ENCODE data around the gene DDA1. TPM values are rescaled to one million over a fixed set of nuclear protein-coding genes. Genes with fewer than 3 reads are reported as not detected.

Gene DDA1
- total and polyA plus RNA-seq, 2 of the 13 experiments (the other 11 are each of a cell fraction or from before 2014, with no cell fraction given), result 24.5 to 26.0 TPM

GRCh38 chr19:17346109-17346671, 36.8 kb downstream of the DDA1 start (continued):
- TF ChIP-seq ZNF556 (CRISPR knock-in tag; IDR thresholded peaks at IDR 0.05; ENCODE audit: borderline replicate concordance), result no peak
- TF ChIP-seq ZNF292 (CRISPR knock-in tag; IDR thresholded peaks at IDR 0.05; ENCODE audit: borderline replicate concordance, low read depth), result no peak
- TF ChIP-seq, protein P1, sequence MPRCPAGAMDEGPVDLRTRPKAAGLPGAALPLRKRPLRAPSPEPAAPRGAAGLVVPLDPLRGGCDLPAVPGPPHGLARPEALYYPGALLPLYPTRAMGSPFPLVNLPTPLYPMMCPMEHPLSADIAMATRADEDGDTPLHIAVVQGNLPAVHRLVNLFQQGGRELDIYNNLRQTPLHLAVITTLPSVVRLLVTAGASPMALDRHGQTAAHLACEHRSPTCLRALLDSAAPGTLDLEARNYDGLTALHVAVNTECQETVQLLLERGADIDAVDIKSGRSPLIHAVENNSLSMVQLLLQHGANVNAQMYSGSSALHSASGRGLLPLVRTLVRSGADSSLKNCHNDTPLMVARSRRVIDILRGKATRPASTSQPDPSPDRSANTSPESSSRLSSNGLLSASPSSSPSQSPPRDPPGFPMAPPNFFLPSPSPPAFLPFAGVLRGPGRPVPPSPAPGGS (CRISPR knock-in tag; IDR thresholded peaks at IDR 0.05), result no peak
- no peak for TF ChIP-seq POLR2G (IDR thresholded peaks at IDR 0.05; ENCODE audit: low read depth, low read length)
- TF ChIP-seq YY1 (IDR thresholded peaks at IDR 0.05; ENCODE audit: insufficient read depth, insufficient replicate concordance, low read depth, low read length), result peak; percentile 26
- no peak for TF ChIP-seq IRF1 (CRISPR knock-in tag; IDR thresholded peaks at IDR 0.05; ENCODE audit: low read depth)
- no peak for TF ChIP-seq PAF1 (CRISPR knock-in tag; IDR thresholded peaks at IDR 0.05)
- TF ChIP-seq, protein P2, sequence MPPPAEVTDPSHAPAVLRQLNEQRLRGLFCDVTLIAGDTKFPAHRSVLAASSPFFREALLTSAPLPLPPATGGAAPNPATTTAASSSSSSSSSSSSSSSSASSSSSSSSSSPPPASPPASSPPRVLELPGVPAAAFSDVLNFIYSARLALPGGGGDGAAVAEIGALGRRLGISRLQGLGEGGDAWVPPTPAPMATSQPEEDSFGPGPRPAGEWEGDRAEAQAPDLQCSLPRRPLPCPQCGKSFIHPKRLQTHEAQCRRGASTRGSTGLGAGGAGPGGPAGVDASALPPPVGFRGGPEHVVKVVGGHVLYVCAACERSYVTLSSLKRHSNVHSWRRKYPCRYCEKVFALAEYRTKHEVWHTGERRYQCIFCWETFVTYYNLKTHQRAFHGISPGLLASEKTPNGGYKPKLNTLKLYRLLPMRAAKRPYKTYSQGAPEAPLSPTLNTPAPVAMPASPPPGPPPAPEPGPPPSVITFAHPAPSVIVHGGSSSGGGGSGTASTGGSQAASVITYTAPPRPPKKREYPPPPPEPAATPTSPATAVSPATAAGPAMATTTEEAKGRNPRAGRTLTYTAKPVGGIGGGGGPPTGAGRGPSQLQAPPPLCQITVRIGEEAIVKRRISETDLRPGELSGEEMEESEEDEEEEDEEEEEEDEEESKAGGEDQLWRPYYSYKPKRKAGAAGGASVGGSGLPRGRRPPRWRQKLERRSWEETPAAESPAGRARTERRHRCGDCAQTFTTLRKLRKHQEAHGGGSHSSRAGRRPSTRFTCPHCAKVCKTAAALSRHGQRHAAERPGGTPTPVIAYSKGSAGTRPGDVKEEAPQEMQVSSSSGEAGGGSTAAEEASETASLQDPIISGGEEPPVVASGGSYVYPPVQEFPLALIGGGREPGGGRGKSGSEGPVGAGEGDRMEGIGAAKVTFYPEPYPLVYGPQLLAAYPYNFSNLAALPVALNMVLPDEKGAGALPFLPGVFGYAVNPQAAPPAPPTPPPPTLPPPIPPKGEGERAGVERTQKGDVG (CRISPR knock-in tag; IDR thresholded peaks at IDR 0.05; ENCODE audit: borderline replicate concordance), result no peak
- TF ChIP-seq RBAK (CRISPR knock-in tag; IDR thresholded peaks at IDR 0.05), result no peak
- no peak for TF ChIP-seq FOXC1 (CRISPR knock-in tag; IDR thresholded peaks at IDR 0.05; ENCODE audit: borderline replicate concordance)
- TF ChIP-seq HNRNPK (IDR thresholded peaks at IDR 0.05; ENCODE audit: low read depth, low read length, poor library complexity, severe bottlenecking), result no peak
- TF ChIP-seq THYN1 (CRISPR knock-in tag; IDR thresholded peaks at IDR 0.05; ENCODE audit: borderline replicate concordance, low read depth), result no peak
- TF ChIP-seq ZNF30 (CRISPR knock-in tag; IDR thresholded peaks at IDR 0.05), result no peak
- TF ChIP-seq ISX (CRISPR knock-in tag; conservative IDR thresholded peaks at IDR 0.05), result no peak
- no peak for TF ChIP-seq NFATC3 (CRISPR knock-in tag; IDR thresholded peaks at IDR 0.05)
- TF ChIP-seq HNF4G (IDR thresholded peaks at IDR 0.05; ENCODE audit: borderline replicate concordance, low read depth, low read length), result no peak
- TF ChIP-seq HNF4G (CRISPR knock-in tag; IDR thresholded peaks at IDR 0.05; ENCODE audit: borderline replicate concordance, low read depth), result no peak
- TF ChIP-seq ZNF446 (CRISPR knock-in tag; IDR thresholded peaks at IDR 0.05), result no peak
- TF ChIP-seq ARNT (IDR thresholded peaks at IDR 0.05), result no peak
- no peak for TF ChIP-seq ZNF747 (CRISPR knock-in tag; IDR thresholded peaks at IDR 0.05; ENCODE audit: borderline replicate concordance)
- TF ChIP-seq ZNF414 (CRISPR knock-in tag; IDR thresholded peaks at IDR 0.05), result no peak
- peak; percentile 46; the same call in 1 of the 2 replicates for TF ChIP-seq ZKSCAN8 (CRISPR knock-in tag; IDR thresholded peaks at IDR 0.05; ENCODE audit: borderline replicate concordance)
- no peak for TF ChIP-seq FOXM1 (CRISPR knock-in tag; IDR thresholded peaks at IDR 0.05)
- TF ChIP-seq FOXA1 (IDR thresholded peaks at IDR 0.05), result no peak
- no peak for TF ChIP-seq FOXA1 (CRISPR knock-in tag; IDR thresholded peaks at IDR 0.05)
- TF ChIP-seq ZNF768 (CRISPR knock-in tag; IDR thresholded peaks at IDR 0.05), result no peak
- no peak for TF ChIP-seq EEA1 (CRISPR knock-in tag; IDR thresholded peaks at IDR 0.05; ENCODE audit: borderline replicate concordance)
